Activated CD8-positive, alpha-beta memory T cell treated with anti-CD3 and anti-CD28 coated beads, Interleukin-2, amount 50 U/mL, for 24 hours (primary cell): ENCODE results near the gene CDC73.
A peak's percentile ranks its signal among the peaks of the same experiment; 100 is the strongest.

Source experiments
- DNase-seq: peaks from one replicate; pipeline ENCODE4 v3.0.0-alpha.2; 2020; ENCODE audit errors: extremely low read depth

The CDC73 gene

DNA sequence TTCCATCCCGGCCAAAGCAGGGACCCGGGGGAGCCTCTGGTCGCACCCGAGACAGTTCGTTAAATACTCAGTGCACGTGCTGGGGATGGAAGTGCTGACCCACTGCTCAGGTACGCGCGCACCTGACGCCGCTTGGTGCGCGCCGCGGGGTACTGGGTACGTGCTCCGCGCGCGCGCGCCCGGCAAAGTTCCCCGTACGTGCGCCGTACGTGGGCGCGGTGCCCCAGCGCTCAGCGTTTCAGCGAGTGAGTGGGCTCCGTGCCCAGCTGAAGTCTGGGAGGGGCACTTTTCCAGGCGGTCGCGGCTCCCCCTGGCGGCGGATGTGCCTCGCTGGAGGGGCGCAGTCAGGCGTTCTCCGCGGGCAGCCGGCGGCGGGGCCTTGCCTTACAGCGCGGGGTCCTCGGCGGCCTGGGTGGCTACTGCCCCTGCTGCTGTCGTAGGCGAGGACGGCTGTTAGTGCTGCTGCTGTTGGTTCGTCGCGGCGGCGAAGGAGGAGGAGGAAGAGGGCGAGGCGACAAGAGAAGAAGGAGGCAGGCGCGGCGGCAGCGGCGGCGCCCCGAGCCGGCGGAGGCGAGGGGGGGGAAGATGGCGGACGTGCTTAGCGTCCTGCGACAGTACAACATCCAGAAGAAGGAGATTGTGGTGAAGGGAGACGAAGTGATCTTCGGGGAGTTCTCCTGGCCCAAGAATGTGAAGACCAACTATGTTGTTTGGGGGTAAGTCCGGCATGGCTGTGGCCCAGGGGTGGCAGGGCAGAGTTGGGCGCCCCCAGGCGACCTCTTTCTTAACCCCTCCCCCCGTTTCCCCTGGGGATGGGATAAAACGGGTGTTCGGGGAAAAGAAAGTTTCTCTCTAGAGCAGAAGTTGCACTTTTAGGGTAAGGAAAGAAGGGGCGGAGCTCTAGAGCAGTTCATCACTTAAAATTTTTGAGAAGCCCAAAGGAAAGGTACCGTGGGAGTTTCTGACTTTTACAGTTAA, at the start of gene CDC73:
CDC73 (plus strand) TSS at position 416 of the 978 bp plus-strand sequence; CDS start at position 586, 170 bp downstream.
- peak; percentile 96 for DNase-seq

DNA sequence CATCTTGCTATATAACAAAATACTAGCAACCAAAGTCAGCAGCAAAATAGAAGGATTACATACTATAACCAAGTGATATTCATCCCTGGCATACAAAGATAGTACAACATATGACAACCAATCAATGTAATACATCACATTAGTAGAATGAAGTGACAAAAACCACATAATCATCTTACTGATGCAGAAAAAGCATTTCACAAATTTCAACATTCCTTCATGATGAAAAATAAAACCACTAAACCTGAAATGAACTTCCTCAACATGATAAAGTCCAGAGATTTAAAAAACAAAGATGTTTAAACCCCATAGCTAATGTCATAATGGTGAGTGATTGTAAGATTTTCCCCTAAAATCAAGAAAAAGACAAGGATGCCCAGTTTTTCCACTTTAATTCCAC, 43.8 kb upstream of the CDC73 start:
- DNase-seq: no peak

DNA sequence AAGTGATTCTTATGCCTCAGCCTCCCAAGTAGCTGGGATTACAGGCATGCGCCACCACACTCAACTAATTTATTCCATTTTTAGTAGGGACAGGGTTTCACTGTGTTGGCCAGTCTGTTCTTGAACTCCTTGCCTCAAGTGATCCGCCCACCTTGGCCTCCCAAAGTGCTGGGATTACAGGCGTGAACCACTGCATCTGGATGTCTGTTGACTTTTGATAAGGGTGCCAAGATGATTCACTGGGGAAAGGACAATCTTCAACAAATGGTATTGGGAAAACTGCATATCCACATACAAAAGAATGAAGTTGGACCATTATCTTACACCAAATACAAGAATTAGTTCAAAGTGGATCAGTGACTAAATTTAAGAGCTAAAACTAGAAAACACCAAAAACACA, 42.6 kb upstream of the CDC73 start:
- DNase-seq: no peak

DNA sequence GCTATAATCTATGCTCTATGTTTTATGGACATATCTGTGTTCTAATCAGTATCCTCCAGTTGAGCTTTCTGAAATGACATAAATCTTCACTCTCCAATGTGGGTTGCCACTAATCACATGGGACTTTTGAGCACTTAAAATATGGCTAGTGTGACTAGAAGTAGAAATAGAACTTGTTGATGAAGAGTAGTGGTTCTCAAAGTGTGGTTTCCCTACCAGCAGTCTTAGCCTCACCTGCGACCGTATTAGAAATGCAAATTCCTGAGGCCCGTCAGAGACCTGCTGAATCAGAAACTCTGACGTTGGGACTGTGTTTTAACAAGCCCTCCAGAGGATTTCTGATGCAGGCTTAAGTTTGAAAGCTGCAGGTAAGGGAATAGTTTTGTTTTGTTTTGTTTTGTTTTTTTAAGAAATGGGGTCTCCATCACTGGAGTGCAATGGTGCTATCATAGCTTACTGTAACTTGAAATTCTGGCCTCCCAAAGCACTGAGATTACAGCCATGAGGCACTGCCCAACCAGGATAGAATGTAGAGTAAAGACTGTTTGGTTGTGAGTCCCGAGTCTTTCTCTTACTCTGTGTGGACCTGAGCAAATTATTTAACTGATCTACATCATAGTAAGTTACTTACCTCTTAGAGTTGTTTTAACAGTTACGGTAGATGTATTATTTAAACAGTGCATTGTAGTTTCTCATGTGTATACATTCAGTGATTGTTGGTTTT, 38.3 kb upstream of the CDC73 start:
- no peak for DNase-seq

DNA sequence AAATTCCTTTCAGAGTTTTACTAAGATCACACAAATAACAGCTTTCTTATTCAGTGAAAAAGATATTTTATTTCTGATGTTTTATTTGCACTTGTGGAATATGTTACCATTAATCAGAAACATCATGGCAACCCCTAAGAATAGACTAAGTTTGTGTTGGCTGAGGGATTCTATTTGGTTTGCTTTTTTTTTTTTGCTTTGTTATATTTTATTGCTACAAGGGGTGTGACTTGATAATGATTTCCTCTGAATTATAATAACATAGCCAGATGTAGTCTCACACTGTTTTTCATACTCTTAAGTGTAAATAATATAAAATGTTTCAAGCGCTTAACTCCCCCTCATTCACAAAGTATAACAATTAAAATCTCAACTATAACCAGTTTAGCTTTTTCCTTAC, 36.6 kb upstream of the CDC73 start:
- no peak for DNase-seq

DNA sequence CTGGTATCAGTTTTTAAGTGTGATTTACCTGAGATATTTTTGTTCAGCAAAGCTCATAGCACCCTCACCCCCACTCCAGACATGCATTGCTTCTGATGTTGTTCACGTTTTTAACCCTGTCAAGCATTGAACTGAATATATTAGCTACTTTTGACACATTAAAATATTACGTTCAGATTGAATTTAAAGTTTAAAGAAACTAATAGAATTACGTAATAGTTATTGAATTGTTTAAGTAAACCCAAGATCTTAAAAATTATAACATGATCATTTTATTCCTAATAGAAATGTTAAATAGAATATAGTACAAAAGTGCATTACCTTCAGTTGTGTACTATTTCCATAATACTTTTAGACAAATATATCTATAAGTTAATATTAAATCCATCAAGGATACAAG, 35.5 kb upstream of the CDC73 start:
- no peak for DNase-seq

DNA sequence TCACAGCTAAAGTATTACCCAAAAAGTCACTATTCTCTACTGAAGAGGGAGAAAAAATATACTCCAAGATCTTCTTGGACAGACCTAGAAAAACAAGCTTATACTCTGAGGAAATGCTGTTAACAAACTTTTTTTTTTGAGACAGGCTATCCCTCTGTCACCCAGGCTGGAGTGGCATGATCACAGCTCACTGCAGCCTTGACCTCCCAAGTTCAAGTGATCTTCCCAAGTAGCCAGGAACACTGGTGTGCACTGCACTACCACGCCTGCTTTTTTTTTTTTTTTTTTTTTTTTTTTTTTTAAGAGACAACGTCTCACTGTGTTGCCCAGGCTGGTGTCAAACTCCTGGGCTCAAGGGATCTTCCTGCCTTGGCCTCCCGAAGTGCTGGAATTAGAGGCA, 33.9 kb upstream of the CDC73 start:
- no peak for DNase-seq

DNA sequence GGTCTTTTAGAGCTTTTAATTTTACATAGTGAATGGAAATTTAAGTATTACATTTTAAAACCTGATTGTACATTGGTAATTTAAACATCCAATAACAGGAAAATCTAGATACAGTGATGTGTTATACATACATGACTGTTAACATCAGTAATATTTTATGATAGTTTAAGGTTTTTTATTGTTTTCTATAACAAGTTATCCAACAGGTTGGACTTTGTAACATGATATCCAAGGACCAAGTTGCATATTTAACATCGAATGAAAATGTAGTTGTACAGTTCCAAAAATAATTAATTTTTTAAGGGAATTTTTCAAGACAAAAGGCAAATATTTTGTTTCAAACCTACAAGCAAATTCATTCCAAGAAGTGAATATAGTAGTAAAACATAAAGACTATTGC, 31.0 kb upstream of the CDC73 start:
- DNase-seq: no peak

DNA sequence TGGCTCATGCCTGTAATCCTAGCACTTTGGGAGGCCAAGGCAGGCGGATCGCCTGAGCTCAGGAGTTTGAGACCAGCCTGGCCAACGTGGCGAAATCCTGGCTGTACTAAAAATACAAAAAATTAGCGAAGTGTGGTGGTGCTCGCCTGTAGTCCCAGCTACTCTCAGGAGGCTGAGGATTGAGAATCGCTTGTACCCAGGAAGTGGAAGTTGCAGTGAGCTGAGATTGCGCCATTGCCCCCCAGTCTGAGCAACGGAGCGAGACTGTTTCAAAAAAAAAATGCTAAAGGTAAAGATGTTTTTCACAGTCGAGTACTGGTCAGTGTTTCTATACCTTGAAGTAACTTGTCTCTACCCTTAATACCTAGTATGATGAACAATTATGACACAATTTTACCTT, 27.7 kb upstream of the CDC73 start:
- DNase-seq: no peak

DNA sequence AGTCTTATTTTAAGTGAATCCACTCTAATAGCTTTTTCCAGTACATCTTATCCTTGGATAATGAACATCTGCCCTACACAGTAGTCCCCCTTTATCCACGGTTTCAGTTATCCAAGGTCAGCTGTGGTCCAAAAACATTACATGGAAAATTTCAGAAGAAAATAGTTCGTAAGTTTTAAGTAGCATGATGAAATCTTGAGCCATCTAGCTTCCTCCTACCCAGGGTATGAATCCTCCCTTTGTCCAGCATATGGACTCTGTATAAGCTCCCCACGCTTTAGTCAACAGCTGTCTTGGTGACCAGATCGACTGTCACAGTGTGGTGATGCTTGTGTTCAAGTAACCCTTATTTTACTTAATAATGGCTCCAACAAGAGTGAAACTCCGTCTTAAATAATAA, 19.2 kb upstream of the CDC73 start:
- no peak for DNase-seq

DNA sequence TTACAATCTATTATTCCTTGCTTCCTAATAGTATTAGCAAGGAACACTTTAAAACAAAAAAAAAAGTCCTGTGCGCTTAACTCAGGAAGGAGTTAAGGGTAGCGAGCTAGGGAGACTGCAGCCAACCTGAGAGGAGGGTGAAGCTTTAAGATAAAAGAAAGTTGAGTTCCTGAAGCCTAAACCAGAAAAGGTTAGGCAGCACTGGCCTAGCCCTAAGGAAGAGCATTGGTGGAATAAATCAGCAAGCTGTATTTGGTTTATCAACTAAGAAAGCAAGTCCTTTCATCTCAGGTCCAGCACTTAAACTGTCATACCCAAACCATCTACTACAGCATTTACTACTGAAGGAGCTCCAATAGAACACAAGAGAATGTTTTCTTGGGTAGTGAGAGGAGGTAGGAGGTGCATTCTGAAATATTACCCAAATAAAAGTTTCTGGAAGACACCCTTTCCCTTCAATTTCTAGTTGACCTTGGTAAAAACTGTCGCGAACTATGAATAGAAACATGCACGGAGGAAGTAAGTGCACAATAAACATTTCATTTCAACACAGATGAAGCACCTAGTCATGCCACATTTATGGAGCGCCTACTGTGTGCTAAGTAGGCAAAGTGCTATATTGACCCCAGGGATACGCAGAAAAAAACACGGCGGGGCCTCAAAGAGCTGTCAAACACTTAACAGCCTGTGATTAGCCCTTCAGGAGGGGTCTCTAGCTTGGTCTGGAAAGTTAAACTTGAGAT, 17.9 kb upstream of the CDC73 start:
- no peak for DNase-seq

DNA sequence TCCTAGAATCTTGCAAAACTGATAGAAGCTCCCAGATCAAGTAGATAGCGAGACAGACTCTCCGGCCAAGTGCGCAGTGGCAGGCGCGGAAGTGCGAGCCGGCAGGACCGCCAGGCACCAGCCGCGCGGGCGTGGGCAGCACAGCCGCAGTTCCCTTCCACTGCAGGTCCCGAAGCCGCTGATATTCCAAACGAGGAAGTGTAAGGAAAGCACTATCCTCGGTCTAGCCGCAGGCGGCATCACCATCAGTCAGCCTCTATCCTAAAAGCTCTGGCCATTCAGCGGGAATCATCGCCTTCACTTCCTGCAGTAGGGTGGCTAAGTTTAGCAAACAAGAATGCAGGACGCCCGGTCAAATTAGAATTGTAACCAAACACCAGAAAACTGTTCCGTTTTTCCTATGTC, 17.3 kb upstream of the CDC73 start:
- no peak for DNase-seq

DNA sequence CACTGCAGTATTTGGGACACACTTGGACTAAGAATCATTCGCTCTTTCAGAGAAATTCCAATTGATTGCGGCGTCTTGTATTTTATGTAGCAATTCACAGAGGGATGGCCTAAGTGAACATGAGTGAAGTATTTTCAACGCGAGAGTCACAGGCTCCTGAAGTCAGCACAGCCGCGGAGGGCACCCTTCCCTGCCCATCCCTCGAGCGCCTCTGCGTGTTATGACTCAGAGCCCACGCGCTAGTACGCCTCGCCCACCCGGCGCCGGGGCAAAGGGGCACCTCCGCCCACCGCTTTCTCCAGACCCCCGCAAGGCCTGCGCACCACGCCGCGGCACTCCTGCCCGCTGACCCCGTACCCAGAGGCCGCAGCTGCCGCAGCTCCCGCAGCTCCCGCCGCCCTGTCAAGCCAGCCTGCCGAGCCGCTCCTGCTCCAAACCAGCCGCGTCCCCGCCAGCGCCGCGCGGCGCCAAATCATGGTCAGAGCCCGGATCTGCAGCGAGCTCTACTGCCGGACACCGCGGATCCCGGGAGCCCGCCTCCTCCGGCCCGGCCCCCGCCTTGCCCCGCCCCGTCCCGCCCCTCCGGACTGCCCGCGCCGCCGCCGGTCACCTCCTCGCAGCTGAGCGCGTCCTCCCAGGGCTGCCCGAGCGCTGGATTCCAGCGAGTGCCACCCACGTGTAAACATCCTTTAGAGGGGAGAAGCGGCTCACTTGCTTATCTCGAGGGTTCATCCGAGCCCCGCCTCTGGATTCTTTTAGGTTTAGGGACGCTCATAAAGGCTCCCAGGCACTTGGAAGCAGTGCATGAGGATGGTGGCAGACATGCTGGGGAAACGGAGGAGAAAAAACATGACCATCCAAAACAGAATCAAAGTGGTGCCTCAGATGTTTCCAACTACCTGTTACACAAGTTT, 16.7 kb upstream of the CDC73 start, which contains the start of gene GLRX2:
GLRX2 (minus strand) TSS at position 508 of the 914 bp plus-strand sequence; CDS start at position 476, 32 bp downstream.
- peak; percentile 23 for DNase-seq

DNA sequence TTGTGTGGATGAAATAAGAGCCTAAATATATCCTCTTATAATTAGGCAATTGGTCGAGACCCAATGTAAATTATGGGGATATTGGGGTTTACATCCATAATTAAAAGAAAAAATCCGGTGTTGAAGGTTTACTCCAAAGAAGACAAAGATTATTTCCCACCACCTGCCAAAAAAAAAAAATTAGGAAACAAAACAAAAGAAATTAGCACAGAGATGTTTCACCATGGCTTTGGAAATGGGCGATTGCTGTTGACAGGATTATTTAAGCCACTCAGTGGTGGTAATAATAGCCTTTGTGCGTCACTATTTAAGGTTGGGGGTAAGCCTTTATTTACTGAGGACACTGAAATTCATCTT, 16.0 kb upstream of the CDC73 start:
- no peak for DNase-seq

DNA sequence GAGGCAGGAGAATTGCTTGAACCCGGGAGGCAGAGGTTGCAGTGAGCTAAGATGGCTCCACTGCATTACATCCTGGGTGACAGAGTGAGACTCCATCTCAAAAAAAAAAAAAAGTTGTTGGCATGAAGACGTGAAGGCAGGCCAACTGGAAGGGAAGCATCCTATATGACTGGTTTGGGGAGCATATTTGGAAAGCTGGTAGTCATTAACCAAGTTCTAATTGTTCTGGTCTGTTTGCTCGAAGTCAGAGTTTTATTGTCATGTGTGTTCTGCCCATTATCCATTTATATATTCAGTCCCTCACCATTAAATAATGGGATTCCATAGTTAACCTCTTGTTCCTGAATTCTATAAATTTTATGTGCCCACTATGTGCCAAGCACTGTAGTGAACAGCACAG, 13.4 kb upstream of the CDC73 start:
- DNase-seq: no peak

DNA sequence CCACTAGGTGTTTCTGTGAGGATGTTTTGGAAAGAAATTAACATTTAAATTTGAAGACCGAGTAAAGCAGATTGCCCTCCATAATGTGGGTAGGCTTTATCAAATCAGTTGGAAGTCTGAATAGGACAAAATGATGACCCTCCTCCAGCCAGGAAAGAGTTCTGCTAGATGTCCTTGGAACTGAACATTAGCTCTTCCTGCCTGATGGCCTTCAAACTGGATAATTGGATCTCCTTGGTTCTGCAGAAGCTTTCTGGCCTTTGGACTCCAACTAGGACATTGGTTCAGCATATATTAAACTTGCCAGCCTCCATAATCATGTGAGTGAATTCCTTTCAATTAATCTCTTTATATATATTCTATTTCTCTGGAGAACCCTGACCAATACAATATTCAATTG, 12.2 kb upstream of the CDC73 start:
- no peak for DNase-seq

DNA sequence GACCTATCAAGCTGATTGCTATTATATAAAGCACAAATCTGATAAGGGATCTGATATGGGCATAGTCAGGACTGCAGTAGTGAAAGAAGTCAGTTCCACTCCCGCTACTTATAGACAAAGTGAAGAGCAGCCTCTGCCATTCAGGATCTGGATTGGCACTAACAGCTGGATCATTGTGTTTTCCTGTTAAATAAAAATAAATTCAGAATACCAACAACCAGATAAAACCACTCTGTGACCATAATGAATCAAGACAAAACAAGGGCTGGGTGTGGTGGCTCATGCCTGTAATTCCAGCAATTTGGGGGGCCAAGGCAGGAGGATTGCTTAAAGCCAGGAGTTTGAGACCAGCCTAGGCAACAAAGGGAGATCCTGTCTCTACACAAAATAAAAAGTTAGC, 11.6 kb upstream of the CDC73 start:
- DNase-seq: no peak

DNA sequence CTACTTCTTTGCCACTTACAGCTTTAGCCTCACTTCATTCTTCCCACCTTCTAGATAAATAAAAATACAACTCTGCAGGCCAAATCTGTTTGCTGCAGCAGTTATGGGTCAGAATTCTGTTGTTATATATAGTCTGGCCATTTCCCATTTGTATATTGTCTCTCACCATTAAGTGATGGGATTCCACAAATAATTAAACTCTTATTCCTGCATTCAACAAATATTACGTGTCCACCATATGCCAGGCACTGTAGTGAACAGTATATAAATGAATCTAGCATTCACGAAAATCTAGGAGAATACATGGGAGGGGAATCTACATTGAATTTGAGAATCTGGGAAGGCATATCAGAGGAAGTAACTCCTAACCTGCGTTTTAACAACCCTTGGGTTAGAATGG, 11.0 kb upstream of the CDC73 start:
- no peak for DNase-seq

DNA sequence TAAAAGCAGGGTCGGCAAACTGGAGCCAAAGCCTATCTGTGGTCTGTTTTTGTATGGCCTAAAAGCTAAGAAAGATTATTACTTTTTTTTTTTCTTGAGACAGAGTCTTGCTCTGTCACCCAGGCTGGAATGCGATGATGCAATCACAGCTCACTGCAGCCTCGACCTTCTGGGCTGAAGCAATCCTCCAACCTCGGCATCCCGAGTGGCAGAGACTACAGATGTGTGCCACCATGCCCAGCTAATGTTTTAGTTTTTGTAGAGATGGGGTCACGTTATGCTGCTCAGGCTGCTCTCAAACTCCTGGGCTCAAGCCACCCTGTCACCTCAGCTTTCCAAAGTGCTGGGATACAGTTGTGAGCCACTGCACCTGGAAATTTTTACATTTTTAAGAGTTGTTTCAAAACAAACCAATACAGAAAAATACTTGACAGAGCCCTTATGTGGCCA, 10.2 kb upstream of the CDC73 start:
- no peak for DNase-seq

DNA sequence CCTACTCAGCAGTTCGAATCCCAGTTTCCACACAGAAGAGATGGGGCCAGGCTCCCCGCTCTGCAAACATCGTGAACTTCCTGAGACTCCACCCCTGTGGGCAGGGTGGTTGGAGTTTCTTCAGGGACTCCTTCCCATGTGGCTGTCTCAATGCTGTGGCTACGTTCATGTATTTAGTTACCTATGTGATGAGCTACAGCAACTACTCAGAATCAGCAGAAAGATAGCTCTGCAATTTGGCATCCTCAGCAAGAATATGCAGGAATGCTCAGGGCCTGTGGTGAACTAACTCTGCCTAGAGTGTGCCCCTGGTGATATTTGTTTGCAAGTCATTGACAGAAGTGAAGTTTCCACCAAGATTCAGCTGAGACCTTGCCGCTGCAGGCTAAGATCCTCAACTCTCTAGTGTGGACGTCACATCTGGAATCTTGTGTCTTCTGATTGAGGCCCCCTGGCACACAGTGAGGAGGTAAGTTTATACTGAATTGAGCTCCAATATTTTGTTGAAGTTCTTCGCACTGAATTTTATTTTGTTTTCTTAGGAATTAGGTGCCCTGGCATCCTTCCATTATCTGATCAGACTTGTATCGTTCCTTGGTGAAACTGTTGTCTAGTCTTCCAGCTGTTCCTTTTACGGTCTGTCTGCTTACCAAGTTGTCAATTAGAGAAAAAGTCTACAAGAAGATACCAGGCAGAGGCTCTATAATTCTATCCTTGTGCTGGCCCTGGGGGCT, 8.4 kb upstream of the CDC73 start:
- DNase-seq: no peak

DNA sequence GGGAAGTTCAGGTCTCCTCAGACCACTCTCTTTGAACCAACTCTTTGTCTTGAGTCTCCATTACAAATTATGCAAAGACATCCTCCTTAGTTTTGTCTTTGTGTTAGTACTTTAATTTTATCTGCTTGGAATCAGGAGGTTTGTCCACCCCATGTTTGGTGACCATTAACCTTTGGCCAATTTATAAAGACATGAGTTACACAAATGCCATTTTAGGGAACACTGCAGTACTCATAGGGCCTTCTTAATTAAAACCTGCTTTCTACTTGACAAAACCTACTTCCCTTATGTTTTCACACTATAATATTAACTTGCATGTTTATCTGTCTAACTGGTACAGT, 7.9 kb upstream of the CDC73 start:
- no peak for DNase-seq
